ENCODE results near the gene RAB21.

Gene RAB21

DNA sequence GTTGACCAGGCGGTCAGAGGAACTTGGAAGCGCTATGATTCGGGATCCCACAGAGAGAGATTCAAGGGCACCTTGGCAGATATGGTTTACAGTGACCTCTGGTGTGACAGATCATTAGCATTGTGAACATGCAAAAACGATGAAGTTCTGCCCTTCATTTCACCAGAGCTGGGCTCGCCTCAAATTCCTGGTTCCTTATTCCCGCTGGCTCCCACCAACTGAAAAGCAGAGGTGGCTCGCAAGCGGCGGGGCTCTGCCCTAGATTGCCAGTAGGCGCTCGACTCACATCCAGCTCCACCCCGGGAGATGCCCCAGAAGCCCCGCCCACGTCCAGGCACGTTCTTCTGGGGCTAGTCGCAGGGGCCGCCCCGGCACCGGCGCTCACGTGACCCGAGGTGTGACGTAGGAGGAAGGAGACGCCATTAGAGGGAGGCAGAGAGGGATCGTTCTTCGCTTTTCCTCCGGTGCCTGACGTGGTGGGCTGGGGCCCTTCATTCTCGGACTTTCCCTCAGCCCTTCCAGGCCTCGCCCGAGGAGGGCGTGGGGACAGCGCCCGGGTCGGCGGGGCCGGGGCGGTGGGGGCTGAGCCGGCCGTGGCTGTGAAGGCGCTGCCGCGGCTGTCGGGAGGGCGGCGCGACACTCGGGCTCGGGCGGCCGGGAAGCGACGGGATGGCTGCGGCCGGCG, at the start of gene RAB21:
RAB21 (plus strand) TSS at position 403 of the 685 bp plus-strand sequence; CDS start at position 670, 267 bp downstream.
- peak; percentile 68 for DNase-seq

DNA sequence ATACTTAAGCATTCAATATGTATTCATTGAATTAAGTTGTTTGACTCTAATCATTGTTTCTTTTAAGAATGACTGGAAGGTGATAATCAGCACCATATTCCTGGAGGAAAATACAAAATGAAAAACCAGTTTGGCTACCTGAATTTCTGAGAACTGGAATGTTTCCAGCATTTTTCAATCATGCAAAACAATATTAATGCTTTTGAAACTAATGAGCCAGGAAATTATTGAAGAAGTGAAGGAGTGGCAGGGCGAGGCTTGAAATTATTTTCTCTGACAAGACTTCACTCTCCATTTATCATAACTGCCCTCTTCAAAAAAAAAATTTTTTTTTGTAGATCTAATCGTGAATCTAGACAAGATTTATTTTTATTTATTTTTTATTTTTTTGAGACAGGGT, 49.7 kb upstream of the RAB21 start:
- peak; percentile 62 for DNase-seq

DNA sequence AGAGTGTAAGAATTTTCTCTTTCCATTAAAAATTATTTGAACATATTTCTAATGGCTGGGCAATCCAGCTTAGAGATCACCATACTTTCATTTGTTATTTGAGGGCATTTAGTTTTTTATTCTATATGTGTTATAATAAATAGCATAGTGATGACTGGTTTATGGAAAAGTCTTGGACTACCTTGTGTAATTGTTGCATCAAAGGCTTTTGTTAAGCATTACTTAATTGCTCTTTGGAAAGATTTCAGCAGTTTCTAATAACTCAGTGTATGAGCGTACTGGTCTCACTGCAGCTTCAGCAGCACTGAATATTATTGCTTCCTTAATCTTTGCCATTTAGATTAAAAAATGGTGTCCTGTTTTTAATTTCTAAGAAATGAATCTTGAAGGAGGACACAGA, 46.0 kb upstream of the RAB21 start:
- no peak for DNase-seq

- no peak for DNase-seq
These were observed 44.2 kb upstream of the RAB21 start for GRCh38 chr12:71710276-71711125.

GRCh38 chr12:71718611-71719010, 36.1 kb upstream of the RAB21 start:
- no peak for DNase-seq

- no peak for DNase-seq
These were observed 34.9 kb upstream of the RAB21 start for GRCh38 chr12:71719647-71720370.

DNA sequence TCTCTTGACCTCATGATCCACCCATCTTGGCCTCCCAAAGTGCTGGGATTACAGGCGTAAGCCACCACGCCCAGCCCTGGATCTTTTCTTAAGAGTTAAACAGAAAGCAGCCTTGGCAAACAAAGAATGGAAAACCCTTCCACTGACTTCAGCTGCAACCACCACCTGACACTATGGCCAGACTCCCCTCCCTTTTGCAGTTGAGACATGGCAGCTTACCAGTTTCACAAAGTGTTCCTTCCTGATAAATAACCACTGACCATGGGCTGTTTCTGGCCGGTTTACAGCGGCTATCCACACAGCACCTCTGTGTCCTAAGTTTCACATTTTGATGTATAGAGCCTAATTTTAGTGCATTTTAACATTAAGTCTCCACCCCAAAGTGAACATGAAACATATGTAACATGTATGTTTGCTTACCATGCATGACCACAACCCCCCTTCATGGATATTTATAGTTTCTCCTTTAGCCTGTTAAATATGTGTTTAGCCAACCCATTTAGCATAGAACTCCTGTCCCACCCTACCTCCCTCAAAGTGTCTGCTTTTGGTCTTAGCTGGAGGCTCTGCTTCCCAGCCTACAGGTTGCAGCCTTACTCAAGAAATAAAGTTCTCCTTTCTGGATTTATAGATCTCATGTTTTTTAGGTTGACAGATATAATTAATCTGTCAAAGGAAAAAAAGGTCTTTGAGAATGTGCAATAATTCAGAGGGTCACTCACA, 32.7 kb upstream of the RAB21 start:
- no peak for DNase-seq

DNA sequence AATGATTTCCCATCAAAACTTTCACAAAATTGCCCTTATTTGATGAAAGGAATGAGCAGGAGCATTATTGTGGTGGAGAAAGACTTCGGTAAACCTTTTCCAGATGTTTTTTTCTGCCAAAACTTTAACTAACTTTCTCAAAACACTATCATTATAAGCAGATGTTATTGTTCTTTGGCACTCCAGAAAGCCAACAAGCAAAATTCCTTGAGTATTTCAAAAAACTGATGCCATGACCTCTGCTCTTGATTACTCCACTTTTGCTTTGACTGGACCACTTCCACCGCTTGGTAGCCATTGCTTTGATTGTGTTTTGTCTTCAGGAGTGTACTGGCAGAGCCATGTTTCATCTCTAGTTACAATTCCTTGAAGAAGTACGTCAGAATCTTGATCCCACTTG, 29.7 kb upstream of the RAB21 start:
- no peak for DNase-seq

DNA sequence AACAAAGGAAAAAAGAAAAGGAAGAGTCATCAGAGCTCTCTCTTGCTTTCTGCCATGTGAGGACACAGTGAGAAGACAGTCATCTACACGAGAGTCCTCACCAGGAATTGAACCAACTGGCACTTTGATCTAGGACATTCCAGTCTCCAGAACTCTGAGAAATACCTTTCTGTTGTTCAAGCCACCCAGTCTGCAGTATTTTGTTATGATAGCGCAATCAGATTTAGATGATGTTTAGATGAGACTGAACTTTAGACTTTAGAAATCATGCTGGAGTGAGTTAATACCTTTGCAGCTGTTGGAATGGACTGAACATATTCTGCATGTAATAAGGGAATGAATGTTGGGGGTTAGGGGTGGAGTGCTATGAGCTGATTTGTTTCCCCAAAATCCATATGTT, 28.1 kb upstream of the RAB21 start:
- no peak for DNase-seq

DNA sequence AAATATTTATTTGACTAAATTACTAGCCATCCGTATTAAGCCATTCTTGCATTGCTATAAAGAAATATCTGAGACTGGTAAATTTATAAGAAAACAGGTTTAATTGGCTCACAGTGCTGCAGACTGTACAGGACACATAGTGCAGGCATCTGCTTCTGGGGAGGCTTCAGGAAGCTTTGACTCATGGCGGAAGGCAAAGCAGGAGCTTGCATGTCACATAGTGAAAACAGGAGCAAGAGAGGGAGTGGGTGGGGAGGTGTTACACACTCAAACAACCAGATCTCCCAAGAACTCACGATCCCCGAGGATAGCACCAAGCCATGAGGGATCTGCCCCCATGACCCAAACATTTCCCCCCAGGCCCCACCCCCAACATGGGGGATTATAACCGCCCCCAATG, 26.7 kb upstream of the RAB21 start:
- DNase-seq = no peak

DNA sequence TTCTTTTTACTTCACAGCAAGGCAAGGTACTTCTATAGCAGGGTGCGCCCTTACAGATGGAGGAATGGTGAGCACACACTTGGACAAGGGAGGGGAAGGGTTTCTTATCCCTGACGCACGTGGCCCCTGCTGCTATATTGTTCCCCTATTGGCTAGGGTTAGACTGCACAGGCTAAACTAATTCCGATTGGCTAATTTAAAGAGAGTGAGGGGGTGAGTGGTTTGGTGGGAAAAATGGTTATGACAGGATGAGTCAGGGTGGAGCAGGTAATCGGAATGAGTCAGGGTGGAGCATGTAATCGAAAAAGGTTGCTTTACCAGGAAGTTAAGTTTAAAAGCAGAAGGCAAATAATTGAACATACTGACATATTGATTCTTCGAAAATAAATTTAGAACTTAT, 23.7 kb upstream of the RAB21 start:
- DNase-seq = no peak

DNA sequence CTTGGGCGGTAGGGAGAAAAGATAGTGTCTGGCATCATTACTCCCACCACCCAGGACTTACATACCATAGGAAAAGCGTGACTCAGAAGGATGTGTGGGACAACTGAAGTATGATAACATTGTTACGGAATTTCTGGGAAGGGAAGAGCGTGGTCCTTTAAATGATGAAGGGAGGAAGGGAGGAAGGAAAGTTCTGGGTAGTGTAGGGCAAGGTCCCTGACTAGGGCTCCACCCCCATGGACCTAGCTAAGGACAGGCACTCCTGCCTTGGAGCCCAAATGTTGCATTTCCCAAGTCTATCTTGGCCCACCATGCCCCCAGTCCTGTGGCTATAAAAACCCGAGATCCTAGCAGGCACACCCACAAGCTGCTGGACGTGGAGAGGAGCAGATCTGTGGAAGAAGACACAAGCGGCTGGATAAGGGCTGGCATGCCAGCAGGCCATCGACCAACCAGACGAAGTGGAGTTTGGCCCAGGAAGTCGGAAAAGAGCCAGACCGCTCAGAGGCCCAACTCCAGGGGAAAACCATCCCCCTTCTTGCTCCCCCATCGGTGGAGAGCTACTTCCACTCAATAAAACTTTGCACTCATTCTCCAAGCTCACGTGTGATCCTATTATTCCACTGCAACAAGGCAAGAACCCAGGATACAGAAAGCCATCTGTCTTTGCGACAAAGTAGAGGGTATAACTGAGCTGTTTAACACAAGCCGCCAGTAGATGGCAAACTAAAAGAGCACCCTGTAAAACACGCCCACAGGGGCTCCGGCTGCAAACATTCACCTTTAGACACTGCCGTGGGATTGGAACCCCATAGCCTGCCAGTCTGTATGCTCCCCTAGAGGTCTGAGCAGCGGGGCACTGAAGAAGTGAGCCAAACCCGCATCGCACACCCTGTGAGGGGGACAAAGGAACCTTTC, 23.0 kb upstream of the RAB21 start:
- DNase-seq = no peak

GRCh38 chr12:71732357-71732712, 22.3 kb upstream of the RAB21 start:
- no peak for DNase-seq

DNA sequence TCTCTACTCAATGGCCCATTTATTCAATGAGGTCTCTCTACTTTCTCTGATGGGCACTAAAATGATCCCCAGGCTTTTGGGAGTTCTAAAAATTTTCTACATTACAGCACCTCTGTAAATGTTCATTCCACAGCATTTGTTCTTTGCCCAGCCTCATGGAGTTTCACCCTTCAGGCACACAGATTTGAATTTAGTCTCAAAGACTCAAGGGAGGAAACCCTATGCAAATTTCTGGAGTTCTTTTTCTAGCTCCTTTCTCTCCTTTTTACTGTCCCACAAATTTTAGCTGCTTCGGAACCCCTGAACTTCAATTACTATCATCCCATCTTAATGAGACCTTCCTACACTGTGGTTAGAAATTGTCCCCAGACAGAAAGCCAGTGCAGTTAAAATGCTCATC, 17.5 kb upstream of the RAB21 start:
- no peak for DNase-seq

- no peak for DNase-seq
These were observed 11.7 kb upstream of the RAB21 start for GRCh38 chr12:71742998-71743397.

- DNase-seq = no peak
These were observed 10.0 kb upstream of the RAB21 start for GRCh38 chr12:71744522-71745300.

GRCh38 chr12:71746974-71747611, 7.6 kb upstream of the RAB21 start:
- DNase-seq = no peak

DNA sequence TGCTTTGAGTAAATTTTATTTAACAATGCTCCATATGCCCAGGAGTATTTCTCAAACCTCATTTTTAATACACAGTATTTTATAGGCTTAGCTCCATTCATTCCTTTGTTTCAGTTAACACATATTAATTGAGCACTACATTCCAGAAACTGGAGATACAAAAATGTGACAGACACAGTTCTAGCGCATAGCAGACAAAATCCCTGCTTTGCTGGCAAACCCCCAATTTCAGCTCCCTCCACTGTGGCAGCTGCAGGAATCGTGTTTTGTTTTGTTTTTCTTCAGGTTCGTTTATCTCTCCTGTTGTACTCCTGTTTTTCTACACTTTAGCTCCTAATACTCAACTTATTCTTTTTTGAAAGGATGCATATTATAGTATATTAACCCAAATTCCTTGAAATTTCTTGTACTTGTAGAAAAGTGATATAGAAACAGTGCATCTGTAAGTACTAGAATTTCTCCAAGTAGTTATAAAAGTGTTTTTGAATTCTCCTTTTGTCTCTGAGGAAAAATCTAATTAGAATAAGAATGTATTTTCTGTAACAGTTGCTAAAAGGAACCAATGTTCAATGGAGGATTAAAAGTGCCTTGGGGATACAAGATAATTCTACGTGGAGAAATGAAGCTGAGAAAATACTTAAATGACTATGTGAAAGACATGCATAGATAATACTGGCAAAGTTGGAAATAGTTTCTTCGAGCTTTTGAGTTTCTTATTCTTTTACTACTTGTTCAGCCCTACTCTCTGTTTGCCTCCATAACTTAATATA, 6.4 kb upstream of the RAB21 start:
- no peak for DNase-seq

DNA sequence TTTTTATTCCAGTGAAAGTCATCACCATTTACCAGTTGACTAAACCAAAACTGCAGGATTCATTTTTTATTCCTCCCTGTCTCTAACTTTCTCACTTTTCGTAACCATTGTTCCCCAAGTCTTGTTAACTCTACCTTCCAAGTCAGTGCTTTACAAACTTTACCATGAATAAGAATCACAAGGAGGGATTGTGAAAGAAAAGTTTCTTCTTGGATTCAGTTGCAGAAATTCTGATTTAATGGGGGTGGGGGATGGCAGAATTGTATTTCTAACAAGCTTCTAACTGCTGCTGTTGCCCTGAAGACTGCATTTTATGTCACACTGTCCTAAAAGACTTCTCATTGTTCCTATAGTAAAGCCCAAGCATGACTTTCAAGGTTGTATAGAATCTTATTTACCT, 5.0 kb upstream of the RAB21 start:
- DNase-seq = no peak

DNA sequence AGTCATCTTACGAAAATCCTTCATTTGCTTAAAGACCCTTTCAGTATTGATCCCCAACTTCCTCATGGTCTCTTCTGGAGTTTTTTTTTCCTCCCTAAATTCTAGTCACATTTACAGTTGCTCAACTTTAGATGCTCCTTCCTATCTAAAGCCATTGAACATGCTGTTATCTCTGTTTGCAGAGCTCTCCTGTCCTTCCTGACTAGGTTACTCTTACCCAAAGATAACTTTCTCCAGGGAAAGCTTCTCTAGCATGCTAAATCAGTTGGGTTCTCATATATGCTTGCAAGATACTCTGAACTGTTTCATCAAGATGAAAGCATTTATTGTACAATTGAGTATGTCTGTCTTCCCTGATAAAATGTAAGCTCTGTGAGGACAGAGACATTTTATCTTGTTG, 1.8 kb upstream of the RAB21 start:
- DNase-seq = no peak
